ENCODE results near the gene KRT13.
A peak's percentile ranks its signal among the peaks of the same experiment; 100 is the strongest.

KRT13 gene

DNA sequence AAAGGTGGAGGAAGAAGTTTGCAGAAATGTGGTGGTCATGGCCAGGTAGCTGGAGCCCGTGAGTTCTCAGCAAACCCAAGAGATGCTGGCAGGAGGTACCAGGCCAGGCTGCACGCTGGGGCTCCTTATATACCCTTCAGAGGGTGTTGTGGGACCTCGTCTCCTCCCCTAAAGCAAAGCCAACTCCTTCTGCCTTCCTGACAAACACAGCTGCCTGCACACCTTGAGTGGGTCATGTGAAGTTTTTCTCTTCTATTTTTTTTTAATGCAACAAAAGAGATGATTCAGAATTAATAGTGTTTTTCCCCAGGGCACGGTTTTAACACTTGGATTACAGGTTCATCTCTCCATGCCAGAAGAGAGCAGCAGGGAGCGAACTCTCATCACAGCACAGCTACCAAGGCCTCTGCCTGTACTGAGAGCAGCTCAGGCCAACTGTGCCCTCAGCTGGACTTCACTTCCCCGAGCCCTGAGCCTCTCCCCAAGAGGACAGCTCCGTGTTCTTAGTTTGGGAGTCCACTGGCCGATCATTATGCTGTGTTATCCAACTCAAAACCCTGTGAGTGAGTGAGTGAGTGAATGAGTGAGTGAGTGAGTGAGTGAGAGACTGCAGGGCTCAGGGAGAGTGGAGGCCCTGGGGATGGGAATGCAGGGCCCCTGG is 13.5 kb upstream of the KRT13 start, which contains the start of gene KRT15:
KRT15 (minus strand) TSS at position 102 of the 661 bp plus-strand sequence; CDS start at position 39, 63 bp downstream.
- no peak for DNase-seq

DNA sequence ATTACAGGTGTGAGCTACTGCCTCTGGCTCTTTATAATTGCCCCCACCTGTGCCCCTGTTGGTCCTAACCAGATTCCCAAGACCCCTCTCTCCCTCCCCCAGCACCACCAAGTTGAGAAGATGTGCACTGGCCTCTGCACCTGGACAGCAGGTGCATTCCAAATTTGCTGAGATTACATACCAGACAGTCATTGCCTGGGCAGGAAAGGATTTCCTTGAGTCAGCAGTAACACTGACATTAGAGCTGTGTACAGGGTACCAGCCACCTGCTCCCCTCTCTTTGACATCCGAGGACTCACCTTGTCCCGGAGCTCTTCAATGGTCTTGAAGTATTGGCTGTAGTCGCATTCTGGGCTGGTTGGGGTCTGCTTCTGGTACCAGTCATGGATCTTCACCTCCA is 12.6 kb upstream of the KRT13 start:
- DNase-seq = no peak

DNA sequence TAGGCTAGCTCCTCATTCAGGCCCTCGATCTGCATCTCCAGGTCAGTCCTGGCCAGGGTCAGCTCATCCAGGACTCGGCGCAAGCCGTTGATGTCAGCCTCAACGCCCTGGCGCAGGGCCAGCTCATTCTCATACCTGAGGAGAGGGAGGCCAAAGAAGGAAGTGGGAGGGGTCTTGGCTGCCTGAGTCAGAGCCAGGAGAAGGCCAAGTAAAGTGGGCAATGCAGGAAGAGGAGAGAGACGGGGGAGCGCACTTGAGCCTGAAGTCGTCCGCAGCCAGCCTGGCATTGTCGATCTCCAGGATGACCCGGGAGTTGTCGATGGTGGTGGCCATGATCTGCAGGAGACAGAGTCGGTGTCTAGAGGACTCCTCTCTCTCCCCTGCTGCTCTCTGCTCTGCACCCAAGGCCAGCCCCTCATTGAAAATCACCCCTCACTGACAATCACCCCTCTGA is 11.4 kb upstream of the KRT13 start:
- DNase-seq = no peak

DNA sequence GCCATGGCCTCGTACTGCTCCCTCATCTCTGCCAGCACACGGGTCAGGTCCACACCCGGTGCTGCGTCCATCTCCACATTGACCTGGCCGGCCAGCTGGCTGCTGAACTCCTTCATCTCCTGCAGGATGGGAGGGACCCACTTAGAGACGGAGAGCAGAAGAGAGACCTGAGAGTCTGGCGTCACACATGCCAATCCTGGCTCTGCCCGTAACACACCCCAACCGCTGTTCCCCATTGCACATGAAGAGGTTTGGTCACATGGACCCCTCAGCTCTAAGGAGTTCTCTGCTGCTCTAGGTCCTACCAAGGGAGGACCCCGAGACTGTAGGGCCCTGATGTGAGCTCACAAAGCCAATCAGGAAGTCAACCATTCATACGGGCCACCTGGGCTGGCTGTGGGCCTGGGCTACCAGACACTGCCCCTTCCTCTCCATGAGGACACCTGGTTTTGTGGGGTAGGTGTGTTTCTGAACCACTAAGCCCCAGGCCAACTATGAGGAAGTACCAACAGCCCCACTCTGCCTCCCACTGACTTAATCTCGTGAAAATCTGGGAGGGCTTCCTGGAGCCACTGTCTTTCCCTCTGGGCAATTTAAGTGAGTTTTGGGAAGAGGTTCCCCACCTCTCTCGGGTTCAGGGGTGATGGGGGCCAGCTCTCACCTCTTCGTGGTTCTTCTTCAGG is 10.9 kb upstream of the KRT13 start:
- DNase-seq = no peak

DNA sequence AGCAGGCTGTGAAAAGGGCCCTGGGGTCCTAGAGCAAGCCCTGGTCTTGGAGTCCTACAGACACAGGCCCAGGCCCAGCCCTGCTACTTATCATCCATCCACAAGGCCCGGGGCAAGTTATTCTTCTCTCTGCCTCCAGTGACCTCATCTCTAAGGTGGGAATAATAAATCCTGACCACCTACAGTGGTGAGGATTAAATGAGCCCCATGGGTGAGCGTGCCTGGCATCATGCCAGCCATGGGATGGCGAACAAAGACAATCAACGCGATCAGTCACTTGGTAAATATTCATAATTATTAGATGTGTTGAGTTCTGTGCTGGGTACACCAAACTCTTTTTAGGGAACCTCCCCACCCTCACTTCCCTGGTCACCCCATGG is 7.7 kb upstream of the KRT13 start:
- DNase-seq = no peak

DNA sequence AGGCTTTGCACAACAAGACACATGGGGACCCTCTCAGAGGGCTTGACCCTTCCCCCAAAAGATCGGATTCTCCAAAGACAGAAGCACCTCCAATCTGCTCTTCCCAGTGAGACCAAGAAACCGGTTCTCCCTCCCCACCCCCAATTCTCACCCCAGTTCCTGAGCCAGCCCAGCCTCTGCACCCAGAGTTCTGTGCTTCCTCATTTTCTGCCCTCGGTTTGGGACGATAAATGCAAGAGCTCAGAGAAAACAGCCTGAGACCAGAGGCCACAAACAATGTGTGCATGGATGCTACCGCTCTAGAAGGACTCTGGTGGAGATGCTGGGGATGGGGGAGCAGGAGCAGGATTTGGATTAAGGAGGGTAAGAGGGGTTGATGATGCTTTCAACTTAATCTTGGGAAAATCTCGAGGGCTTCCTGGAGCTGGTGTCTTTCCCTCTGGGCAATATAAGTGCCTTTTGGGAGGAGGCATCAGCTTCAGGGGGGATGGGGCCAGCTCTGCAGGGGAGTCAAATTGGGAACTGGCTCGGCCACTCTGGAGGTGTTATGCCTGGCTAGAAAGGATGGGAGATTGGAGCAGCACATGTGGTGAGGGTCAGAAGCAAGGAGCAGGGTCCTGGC is 7.2 kb upstream of the KRT13 start:
- no peak for DNase-seq

DNA sequence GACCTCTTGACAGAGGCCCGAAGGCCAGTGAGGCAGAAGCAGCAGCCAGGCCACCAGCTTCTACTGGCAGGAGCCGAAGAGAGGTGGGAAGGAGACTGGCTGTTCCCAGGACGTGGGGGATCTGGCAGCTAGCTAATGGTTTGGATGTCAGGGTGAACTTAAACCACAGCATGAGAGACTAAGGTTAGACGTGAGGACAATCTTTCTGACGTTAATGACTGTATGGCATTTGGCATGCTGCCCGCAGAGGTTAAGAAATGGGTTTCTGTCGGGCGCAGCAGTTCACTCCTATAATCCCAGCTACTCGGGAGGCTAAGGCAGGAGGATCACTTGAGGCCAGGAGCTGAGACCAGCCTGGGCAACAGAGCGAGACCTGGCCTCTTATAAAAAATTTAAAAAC is 6.3 kb upstream of the KRT13 start:
- DNase-seq = no peak

DNA sequence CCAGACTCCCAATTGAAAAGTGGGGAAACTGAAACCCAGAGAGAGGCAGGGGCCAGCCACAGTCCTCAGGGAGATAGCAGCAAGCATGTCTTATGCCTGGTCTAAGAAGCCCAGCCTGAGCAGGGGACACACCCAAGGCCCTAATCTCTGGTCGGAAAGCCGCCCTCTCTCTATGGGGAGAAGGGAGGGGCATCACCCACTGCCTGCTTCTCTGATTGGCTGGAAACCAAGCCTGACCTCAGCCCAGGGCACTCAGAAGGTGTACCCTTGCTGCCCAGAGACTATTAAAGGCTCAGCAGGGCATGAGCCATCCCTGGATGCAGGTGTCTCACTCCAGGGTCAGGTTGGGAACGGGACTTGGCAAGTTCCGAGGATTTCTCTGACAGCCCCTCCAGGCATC is 5.7 kb upstream of the KRT13 start:
- DNase-seq = no peak

DNA sequence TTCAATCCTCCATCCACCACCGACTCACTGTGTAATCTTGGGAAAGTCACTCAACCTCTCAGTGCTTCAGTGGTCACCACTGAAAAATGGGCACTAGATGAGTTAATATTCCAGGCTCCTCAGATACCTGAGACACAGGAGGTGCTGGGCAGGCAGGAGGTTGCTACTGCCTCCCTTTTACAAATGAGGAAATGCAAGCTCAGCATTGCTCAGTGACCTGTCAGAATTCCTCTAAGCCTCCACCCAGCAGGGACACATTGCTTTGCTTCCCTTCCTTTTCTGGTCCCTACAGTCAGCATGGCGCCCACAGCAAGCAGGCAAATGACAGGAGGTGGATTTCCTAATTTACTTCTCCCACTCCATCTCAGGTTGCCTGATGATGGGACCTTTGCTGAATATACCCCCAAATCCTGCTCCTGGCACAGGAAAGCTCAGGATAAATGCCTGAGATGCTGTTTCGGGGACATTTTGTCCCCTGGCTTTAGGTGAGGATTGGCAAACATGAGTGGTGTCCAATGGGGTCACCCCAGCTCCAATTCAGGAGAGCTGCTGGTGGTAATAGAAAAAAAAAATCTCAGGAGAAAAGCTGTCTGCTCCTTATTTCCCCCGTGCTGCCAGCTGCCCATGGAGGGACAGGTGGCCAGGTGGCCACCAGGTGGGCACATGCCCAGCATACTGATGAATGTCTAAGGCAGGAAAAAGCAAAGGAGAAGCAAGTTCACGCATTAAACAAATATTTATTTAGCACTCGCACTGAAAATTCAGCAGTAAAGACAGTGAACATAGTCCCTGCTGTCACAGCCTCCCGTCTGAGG is 5.0 kb upstream of the KRT13 start:
- DNase-seq = no peak

DNA sequence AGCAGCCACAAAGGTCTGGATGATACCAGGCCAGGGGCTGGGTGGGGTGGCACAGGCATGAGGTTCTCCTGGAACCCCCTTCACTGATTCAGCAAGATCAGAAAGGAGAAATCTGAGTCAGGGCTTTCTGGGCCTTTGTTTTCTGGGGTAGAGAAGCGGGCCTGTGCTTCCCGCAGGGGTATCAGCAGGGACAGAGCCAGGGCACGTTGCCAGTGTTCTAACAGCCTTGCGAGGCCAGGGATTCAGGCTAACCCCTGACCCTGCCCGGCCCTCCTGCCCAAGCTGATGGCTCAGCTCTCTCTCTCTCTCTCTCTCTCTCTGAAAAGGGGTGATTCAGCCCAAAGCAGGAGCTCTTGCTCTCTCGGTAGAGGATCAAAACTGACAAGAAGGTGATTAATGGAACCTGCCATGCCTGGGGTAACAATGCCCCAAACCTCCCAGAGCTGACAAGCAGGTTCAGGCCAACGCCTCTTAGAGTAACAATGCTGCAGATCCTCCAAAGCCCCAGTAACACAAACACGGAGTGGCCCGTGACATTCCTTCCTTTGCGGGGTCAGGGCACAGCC is 2.0 kb upstream of the KRT13 start:
- DNase-seq = no peak

DNA sequence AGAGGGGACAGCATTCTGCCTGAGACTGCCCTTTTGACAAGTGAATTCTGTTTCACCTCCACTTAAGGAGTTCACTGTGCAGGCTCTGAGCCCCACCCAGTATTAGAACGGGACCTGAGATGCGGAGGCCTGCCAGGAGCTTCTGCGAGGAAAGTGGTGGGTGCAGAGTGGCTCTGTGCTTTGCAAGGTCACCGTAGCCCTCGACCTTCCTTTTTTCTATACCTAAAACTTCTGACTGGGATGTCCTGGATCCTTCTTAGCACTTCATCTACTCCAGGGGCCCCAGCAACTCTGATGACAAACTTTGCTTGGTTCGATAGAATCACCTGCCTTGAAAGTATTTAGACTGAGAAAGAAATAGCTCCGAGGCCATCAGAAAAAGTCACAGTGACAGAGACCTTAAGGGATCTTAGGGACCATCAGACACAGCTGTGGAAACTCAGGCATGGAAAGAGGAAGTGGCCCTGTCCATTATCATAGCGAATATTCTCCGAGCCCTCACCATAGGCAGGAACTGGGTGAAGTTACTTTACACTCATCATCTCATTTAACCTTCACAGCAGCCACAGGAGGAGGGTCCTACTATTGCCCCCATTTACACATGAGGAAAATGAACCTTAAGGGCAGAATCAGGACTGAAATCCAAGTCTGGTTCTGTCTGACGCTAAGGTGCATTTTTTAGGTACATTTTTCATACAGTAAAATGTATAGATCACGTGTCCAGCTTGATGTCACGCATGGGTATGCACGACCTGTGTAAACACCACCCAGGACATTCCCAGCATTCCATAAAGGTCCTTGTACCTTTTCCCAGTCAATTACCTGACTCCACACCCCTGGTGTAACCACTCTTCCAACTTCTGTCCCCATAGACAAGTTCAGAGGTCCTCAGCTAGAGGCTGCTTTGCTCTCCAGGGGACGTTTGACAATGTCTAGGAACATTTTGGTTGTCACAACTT is 676 bp upstream of the KRT13 start:
- peak; percentile 13 for DNase-seq

DNA sequence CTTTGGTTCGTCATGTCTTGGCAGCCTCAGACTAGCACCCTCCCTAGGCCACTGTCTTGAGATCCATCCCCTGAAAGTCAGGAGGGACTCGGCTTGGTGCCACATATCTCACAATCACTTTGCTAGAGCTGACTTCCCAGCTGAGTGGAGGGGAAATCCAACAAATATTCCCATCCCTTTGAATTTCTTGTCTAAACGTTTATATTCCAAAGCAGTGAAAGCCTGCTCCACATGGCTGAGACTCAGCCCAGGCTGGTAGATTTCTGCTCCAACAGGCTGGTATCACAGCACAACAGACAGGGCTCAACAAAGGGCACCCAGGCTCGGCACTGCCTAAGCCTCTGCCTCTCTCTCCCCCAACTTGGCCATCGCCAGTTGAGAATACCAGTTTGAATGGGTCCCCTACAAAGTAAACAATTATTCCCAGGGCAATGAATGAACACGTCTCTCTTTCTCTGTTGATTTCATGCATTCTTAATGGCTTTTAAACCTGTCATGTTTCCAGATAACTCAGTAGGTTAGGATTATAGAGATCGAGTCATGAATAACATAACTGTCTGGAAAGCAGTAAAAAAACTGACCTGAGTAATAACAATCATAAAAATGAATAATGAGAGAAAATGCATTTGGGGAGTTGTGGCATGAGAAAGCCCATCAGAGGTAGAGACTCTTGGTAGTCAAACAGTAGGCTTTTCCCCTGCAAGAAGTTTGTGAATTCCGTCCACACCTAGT is 1.0 kb downstream of the KRT13 start:
- no peak for DNase-seq

DNA sequence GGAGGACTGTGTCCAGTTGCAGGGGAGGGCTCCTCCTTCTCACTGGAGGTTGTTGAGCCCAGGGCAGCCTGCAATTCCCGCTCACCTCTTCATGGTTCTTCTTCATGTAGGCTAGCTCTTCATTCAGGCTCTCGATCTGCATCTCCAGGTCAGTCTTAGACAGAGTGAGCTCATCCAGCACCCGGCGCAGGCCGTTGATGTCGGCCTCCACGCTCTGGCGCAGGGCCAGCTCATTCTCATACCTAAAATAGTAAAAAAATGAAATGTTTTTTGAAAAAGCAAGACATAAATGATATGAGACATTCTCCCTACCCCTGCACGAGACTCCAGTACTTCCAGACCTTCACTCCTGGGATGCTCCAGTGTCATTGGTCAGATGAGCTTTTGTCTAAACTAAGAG is 2.2 kb downstream of the KRT13 start:
- DNase-seq = no peak

DNA sequence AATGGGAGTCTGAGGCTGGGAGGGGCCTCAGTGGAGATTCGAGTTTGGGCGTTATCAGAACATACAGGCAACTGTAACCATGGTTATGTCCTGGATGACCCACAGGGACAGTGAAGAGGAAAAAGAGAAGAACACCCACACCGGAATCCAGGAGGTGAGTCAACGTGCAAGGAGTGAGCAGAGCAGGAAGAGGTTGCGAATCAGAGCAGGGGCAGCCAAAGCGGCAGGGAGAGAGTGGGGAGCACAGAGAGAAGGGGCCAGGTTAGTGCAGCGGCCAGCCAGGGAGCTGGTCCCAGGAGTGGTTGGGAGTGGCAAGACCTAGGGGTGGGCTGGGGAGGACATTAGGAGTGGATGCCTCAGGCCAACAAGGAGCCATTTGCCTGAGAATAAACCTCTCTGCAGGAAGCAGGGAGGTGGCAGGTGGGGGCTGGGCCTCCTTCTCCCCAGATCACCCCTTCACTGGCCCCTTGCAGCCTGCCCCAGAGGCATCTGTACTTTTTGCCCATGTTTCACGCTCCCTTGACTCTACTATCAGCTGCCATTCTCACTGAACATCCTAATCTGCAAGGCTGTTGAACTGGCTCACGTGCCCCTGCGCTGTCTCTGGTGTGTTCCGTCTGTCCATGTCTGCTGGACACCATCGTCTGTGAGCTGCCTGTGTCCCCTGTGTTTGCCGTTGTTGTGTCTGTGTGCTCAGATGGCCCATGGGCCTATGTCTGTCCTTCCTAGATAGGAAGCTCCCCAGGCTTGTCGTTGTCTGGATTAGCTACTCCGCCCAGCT is 5.1 kb downstream of the KRT13 start:
- DNase-seq = peak; percentile 36

DNA sequence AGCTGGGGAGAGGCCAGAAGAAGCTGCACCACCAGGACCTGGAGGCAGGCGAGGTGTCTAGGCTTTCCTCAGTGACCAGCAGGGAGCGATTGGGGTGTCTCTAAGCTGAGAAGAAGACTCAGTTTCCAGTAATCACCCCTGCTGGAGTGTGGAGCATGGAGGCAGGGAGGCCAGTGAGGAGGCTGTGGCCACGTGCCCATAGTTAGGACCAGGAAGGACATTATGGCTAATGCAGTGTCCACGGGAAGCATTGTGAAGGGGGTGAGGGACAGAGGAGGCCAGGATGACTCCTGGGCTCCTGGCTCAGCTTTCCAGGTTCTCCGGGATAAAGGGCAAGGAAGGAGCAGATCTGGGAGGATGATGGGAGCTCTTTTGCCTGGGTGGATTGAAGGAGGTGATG is 5.7 kb downstream of the KRT13 start:
- no peak for DNase-seq

DNA sequence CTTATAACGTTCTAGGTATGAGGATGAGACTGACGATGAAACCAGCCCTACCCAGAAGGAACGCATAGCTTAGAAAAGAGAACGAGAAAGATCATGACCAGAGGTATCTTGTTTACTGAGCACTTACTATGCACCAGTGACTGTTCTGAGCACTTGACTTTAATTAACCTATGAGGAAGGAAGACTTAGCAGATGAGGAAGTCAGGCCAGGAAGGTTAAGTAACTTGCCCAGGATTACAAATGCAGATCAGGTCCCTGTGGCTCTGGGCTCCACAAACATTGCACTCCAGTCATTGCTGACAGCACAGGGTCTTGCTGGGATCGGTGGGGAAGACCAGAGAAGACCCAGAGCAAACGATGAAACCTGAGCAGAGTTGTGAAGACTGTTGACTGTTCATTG is 7.1 kb downstream of the KRT13 start:
- peak; percentile 85 for DNase-seq

DNA sequence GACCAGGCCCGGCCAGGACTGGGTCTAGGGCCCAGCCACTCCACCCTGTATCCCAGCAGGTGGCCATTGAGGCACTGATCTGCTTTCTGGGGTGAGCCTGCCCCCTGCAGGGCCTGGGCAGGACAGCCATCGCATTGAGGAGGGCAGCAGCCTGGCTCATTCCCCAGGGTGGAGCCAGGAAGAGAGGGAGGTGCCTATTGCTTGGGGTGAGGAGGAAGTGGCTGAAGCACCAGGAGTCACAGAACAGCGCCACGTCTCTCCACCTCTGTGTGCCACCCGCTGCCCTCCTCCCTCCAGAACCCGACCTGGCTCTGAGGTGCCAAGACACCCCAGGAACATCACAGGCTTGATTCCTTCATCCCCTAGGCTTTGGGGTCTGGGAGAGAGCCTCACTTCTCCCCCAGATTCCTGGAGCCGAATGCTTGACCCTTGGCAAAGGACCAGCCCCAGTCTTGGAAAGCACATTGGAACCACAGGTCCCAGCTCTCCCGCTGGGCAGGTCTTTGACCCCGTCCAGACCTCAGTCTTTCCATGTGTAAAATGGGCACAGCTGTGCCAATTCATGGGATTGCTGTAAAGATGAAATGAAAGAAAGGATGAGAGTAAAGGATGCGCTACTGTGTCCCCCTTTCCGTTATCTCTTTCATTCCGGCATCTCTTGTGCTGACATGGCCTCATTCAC is 8.5 kb downstream of the KRT13 start:
- peak; percentile 89 for DNase-seq

DNA sequence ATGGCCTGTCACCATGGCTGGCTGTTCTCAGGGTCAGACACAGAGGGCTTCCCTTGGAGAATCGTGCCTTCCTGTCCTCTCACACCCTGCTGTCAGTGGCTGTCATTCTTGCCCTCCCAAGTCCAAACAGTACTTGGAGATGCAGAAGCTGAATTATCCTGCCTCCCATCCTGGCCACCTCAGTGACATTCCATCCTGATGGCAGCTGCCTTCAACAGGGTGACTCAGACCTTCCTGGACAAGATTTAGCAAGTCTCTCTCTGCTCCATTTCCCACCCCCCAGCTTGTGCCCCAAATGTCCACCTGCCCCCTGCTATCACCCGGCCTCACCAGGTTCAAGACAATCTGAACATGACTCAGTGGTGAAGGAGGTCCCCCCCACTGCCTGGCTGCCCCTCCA is 10.9 kb downstream of the KRT13 start:
- no peak for DNase-seq

DNA sequence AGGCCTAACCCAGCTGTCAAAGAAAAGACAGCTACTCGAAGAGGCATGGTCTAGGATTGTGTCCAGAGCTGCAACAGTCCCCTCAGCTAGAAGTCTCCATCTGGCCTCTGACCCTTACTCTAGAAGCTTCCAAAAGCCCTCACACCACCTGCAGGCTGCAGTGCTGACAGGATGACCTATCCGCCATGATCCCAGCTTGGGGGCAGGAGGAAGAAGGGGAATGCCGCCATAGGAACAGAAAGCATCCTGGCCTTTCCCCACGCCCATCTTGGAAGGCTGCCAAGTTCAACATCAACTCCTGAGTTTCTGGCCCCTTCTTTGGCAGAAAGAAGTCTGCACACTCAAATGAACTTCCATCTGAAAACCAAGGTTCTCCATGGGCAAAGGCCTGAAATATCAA is 12.6 kb downstream of the KRT13 start:
- DNase-seq = peak; percentile 44

DNA sequence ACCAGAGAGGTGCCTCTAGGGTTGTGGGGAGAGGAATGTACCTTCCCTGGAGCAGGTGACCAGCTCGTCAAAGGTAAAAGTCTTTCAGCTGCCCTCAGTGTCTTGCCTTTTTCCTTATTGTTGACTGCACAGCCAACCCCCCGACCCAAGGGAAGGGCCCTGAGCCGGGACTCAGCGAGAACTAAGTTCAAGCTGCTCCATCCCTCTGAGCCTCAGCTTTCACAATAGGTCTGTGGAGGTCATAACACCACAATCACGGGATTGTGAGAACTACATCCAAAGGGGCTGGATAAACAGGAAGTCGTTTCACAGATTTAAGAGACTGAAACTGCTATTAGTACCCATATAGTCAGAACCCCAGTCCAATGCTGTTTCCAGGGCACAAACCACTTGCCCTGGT is 13.1 kb downstream of the KRT13 start:
- DNase-seq = peak; percentile 93
